ENCODE results near the gene EFCAB6.

EFCAB6 gene

GRCh38 chr22:43520632-43521039 is 291.5 kb downstream of the EFCAB6 start:
- Mint-ChIP-seq H3K27ac (no peak overlapping the region), H3K4me1 (no peaks in the 10 kb centered on the region), H3K27me3 (ENCODE audit: low read depth) (peaks cover 10% of the 10 kb centered on the region), H3K36me3 (ENCODE audit: low read depth) (no peaks in the 10 kb centered on the region), H3K4me3 (no peak overlapping the region), H3K9me3 (no peaks in the 10 kb centered on the region)
- TF ChIP-seq CTCF (IDR thresholded peaks at IDR 0.05; ENCODE audit: unreplicated experiment in 3 of 3): no peak

GRCh38 chr22:43516996-43517635 is 295.0 kb downstream of the EFCAB6 start:
- TF ChIP-seq CTCF (IDR thresholded peaks at IDR 0.05; ENCODE audit: unreplicated experiment in 3 of 3): no peak
- Mint-ChIP-seq H3K9me3 (no peaks in the 10 kb centered on the region), H3K36me3 (ENCODE audit: low read depth) (no peaks in the 10 kb centered on the region)

GRCh38 chr22:43516386-43516785 is 295.7 kb downstream of the EFCAB6 start:
- H3K27me3 Mint-ChIP-seq (ENCODE audit: low read depth): peaks cover 12% of the 10 kb centered on the region
- H3K4me3 Mint-ChIP-seq: no peak overlapping the region
- no peaks in the 10 kb centered on the region for H3K36me3 Mint-ChIP-seq (ENCODE audit: low read depth)
- TF ChIP-seq CTCF (IDR thresholded peaks at IDR 0.05; ENCODE audit: unreplicated experiment in 3 of 3): no peak
- H3K4me1 Mint-ChIP-seq: no peaks in the 10 kb centered on the region
- no peak overlapping the region for H3K27ac Mint-ChIP-seq
- no peaks in the 10 kb centered on the region for H3K9me3 Mint-ChIP-seq

More at GRCh38 chr22:43516996-43517635, 295.0 kb downstream of the EFCAB6 start:
- no peak overlapping the region for H3K27ac Mint-ChIP-seq
- no peaks in the 10 kb centered on the region for H3K4me1 Mint-ChIP-seq
- H3K4me3 Mint-ChIP-seq: no peak overlapping the region
- peaks cover 12% of the 10 kb centered on the region for H3K27me3 Mint-ChIP-seq (ENCODE audit: low read depth)

- Mint-ChIP-seq H3K4me1 (no peaks in the 10 kb centered on the region), H3K9me3 (no peaks in the 10 kb centered on the region), H3K27ac (no peak overlapping the region), H3K4me3 (no peak overlapping the region), H3K36me3 (ENCODE audit: low read depth) (no peaks in the 10 kb centered on the region), H3K27me3 (ENCODE audit: low read depth) (peaks cover 12% of the 10 kb centered on the region)
- TF ChIP-seq CTCF (IDR thresholded peaks at IDR 0.05; ENCODE audit: unreplicated experiment in 3 of 3): no peak
Observed at GRCh38 chr22:43515902-43516301, 296.2 kb downstream of the EFCAB6 start.

- H3K9me3 Mint-ChIP-seq: no peaks in the 10 kb centered on the region
- no peak overlapping the region for H3K4me3 Mint-ChIP-seq
- H3K27ac Mint-ChIP-seq: no peak overlapping the region
- TF ChIP-seq CTCF (IDR thresholded peaks at IDR 0.05; ENCODE audit: unreplicated experiment in 3 of 3): no peak
- no peaks in the 10 kb centered on the region for H3K36me3 Mint-ChIP-seq (ENCODE audit: low read depth)
- no peaks in the 10 kb centered on the region for H3K4me1 Mint-ChIP-seq
- H3K27me3 Mint-ChIP-seq (ENCODE audit: low read depth): peaks cover 12% of the 10 kb centered on the region
Observed at GRCh38 chr22:43515411-43515810, 296.7 kb downstream of the EFCAB6 start.

GRCh38 chr22:43514476-43515157 is 297.5 kb downstream of the EFCAB6 start:
- TF ChIP-seq CTCF (IDR thresholded peaks at IDR 0.05; ENCODE audit: unreplicated experiment in 3 of 3): no peak
- H3K27ac Mint-ChIP-seq: no peak overlapping the region
- H3K9me3 Mint-ChIP-seq: no peaks in the 10 kb centered on the region
- H3K4me1 Mint-ChIP-seq: no peaks in the 10 kb centered on the region
- H3K4me3 Mint-ChIP-seq: no peak overlapping the region
- H3K27me3 Mint-ChIP-seq (ENCODE audit: low read depth): peaks cover 15% of the 10 kb centered on the region
- no peaks in the 10 kb centered on the region for H3K36me3 Mint-ChIP-seq (ENCODE audit: low read depth)
